Body of pancreas (tissue), 4 donors: ENCODE results near the gene AUNIP.

Experiments used
- CTCF ChIP-seq, 7 experiments: fragments of 450-650 bp in 4 of 7; fragments of 200-600 bp in 3 of 7; sonication (generic) in 3 of 7; IDR thresholded peaks; one replicate each; pipeline ENCODE4 v1.5.1; 2016 to 2019; ENCODE audit warnings: antibody characterized with exemption in 7 of 7
- POLR2A ChIP-seq, 3 donors: fragments of 450-650 bp; IDR thresholded peaks; one replicate each; pipeline ENCODE4 v1.6.1; 2016; ENCODE audit warnings: antibody characterized with exemption in 3 of 3, mild to moderate bottlenecking in 2 of 3

- TF ChIP-seq CTCF (IDR thresholded peaks at IDR 0.05) (no peak), POLR2A (IDR thresholded peaks at IDR 0.05) (no peak)
These were observed 44.6 kb downstream of the AUNIP start for GRCh38 chr1:25814549-25815087.
